ENCODE results near the gene GALNT11. TPM values are rescaled to one million over a fixed set of nuclear protein-coding genes. Genes with fewer than 3 reads are reported as not detected.

GALNT11 gene
- total RNA-seq, 2 donors from 2014 or later: 32.7 to 35.3 TPM

DNA sequence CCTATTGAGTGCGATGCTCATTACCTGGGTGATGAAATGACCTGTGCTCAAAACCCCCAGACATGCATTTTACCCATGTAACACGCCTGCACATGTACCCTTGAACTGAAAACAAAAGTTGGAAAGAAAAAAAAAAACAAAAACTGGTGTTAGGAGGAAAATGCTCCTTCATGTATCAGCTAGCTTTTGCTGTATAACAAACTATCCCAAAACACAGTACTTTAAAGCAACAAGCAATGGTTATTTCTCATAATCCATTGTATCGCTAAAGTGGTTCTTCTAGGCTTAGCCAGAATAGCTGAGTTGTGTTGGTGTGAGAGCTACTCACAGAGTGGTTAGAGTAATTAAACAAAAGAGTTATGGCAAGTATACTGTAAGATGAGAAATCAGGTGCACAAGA lies 12.2 kb upstream of the GALNT11 start:
- no peaks in the 10 kb centered on the region for H3K27me3 Mint-ChIP-seq (ENCODE audit: insufficient read depth)
- Histone ChIP-seq H3K27ac (ENCODE audit: low read depth, low read length) (no peak overlapping the region), H3K4me3 (ENCODE audit: low read length) (no peak overlapping the region), H3K27me3 (ENCODE audit: control insufficient read depth, insufficient read depth, low read length, poor library complexity, severe bottlenecking) (no peaks in the 10 kb centered on the region), H3K4me1 (ENCODE audit: control insufficient read depth, insufficient read depth, low read length) (no peaks in the 10 kb centered on the region), H3K9me3 (ENCODE audit: control insufficient read depth, low read length) (peaks cover 6% of the 10 kb centered on the region), H3K9ac (ENCODE audit: extremely low read depth, low read length, poor library complexity, severe bottlenecking) (no peak overlapping the region), H3K36me3 (ENCODE audit: control insufficient read depth, insufficient read depth, low read length) (no peaks in the 10 kb centered on the region)
- TF ChIP-seq, protein P1, sequence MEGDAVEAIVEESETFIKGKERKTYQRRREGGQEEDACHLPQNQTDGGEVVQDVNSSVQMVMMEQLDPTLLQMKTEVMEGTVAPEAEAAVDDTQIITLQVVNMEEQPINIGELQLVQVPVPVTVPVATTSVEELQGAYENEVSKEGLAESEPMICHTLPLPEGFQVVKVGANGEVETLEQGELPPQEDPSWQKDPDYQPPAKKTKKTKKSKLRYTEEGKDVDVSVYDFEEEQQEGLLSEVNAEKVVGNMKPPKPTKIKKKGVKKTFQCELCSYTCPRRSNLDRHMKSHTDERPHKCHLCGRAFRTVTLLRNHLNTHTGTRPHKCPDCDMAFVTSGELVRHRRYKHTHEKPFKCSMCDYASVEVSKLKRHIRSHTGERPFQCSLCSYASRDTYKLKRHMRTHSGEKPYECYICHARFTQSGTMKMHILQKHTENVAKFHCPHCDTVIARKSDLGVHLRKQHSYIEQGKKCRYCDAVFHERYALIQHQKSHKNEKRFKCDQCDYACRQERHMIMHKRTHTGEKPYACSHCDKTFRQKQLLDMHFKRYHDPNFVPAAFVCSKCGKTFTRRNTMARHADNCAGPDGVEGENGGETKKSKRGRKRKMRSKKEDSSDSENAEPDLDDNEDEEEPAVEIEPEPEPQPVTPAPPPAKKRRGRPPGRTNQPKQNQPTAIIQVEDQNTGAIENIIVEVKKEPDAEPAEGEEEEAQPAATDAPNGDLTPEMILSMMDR (conservative IDR thresholded peaks at IDR 0.05): no peak
- H3K36me3 Mint-ChIP-seq (ENCODE audit: low read depth): no peaks in the 10 kb centered on the region
- H3K4me3 Mint-ChIP-seq: no peak overlapping the region
- 94 to 100% methylated on average over 2 to 3 of the region's 3 CpGs for WGBS, 2 experiments (ENCODE audit: insufficient coverage in 1 of 2, insufficient read length in 1 of 2)
- peaks cover 9% of the 10 kb centered on the region for H3K9me3 Mint-ChIP-seq
- peaks cover 7% of the 10 kb centered on the region for H3K4me1 Mint-ChIP-seq
- DNase-seq: no peak
- no peak overlapping the region for H3K27ac Mint-ChIP-seq

DNA sequence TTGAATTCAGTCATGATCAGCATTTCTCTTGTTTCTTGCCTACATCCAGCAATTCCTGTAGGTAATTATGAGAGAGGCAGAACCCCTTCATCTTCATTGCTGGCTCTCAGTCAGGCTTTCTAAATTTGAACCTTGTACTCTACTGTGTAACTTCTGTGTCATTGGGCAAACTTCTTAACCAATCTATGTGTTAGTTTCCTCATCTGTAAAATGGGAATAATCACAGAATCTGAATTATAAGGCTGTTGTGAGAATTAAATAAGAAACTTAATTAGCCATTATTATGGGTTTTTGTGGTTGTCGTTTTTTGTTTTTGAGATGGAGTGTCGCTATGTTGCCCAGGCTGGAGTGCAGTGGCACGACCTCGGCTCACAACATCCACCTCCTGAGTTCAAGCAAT lies 11.5 kb upstream of the GALNT11 start:
- Histone ChIP-seq H3K27ac (ENCODE audit: low read depth, low read length) (no peak overlapping the region), H3K4me3 (ENCODE audit: low read length) (no peak overlapping the region), H3K27me3 (ENCODE audit: control insufficient read depth, insufficient read depth, low read length, poor library complexity, severe bottlenecking) (no peaks in the 10 kb centered on the region), H3K36me3 (ENCODE audit: control insufficient read depth, insufficient read depth, low read length) (no peaks in the 10 kb centered on the region), H3K4me1 (ENCODE audit: control insufficient read depth, insufficient read depth, low read length) (no peaks in the 10 kb centered on the region), H3K9me3 (ENCODE audit: control insufficient read depth, low read length) (peaks cover 6% of the 10 kb centered on the region), H3K9ac (ENCODE audit: extremely low read depth, low read length, poor library complexity, severe bottlenecking) (no peak overlapping the region)
- no peak for DNase-seq
- H3K9me3 Mint-ChIP-seq: peaks cover 9% of the 10 kb centered on the region
- TF ChIP-seq, protein P1 (conservative IDR thresholded peaks at IDR 0.05): no peak
- no peak overlapping the region for H3K27ac Mint-ChIP-seq
- H3K27me3 Mint-ChIP-seq (ENCODE audit: insufficient read depth): no peaks in the 10 kb centered on the region
- WGBS, 2 experiments (ENCODE audit: insufficient coverage in 1 of 2, insufficient read length in 1 of 2): 96 to 100% methylated on average over 1 to 4 of the region's 4 CpGs
- H3K36me3 Mint-ChIP-seq (ENCODE audit: low read depth): no peaks in the 10 kb centered on the region
- no peak overlapping the region for H3K4me3 Mint-ChIP-seq
- peaks cover 7% of the 10 kb centered on the region for H3K4me1 Mint-ChIP-seq

GRCh38 chr7:152014722-152015121 lies 10.8 kb upstream of the GALNT11 start:
- H3K36me3 ChIP-seq (ENCODE audit: control insufficient read depth, insufficient read depth, low read length): no peaks in the 10 kb centered on the region
- TF ChIP-seq, protein P1 (conservative IDR thresholded peaks at IDR 0.05): no peak
- H3K4me1 Mint-ChIP-seq: peaks cover 7% of the 10 kb centered on the region
- H3K9me3 Mint-ChIP-seq: peaks cover 9% of the 10 kb centered on the region
- H3K27ac Mint-ChIP-seq: no peak overlapping the region
- H3K9ac ChIP-seq (ENCODE audit: extremely low read depth, low read length, poor library complexity, severe bottlenecking): no peak overlapping the region
- no peaks in the 10 kb centered on the region for H3K36me3 Mint-ChIP-seq (ENCODE audit: low read depth)
- DNase-seq: no peak
- no peaks in the 10 kb centered on the region for H3K4me1 ChIP-seq (ENCODE audit: control insufficient read depth, insufficient read depth, low read length)
- WGBS, 2 experiments (ENCODE audit: insufficient coverage in 1 of 2, insufficient read length in 1 of 2): 71 to 87% methylated on average over 3 to 5 of the region's 5 CpGs
- H3K4me3 ChIP-seq (ENCODE audit: low read length): no peak overlapping the region
- H3K27me3 ChIP-seq (ENCODE audit: control insufficient read depth, insufficient read depth, low read length, poor library complexity, severe bottlenecking): no peaks in the 10 kb centered on the region
- no peaks in the 10 kb centered on the region for H3K27me3 Mint-ChIP-seq (ENCODE audit: insufficient read depth)
- no peak overlapping the region for H3K4me3 Mint-ChIP-seq
- H3K27ac ChIP-seq (ENCODE audit: low read depth, low read length): no peak overlapping the region
- peaks cover 6% of the 10 kb centered on the region for H3K9me3 ChIP-seq (ENCODE audit: control insufficient read depth, low read length)
